HFFc6 (cell line): Measurements from ENCODE around the gene PPP3CA. TPM values are rescaled to one million over a fixed set of nuclear protein-coding genes. Genes with fewer than 3 reads are reported as not detected.
A peak's percentile ranks its signal among the peaks of the same experiment; 100 is the strongest.

Experiments used
- DNase-seq: peaks from one replicate; pipeline ENCODE4 v3.0.0-alpha.2; 2018
- H3K27ac Mint-ChIP-seq: 2 replicates; pipeline ENCODE4 v1.8.0; 2020; ENCODE audit warnings: mild to moderate bottlenecking, mixed read lengths
- H3K27me3 Mint-ChIP-seq: 2 replicates; pipeline ENCODE4 v1.8.0; 2021; ENCODE audit warnings: mild to moderate bottlenecking, moderate library complexity, mixed read lengths; ENCODE audit not compliant: insufficient read depth
- H3K36me3 Mint-ChIP-seq: 2 replicates; pipeline ENCODE4 v1.8.0; 2021; ENCODE audit warnings: low read depth, mixed read lengths
- H3K4me1 Mint-ChIP-seq: 2 replicates; pipeline ENCODE4 v1.8.0; 2020; ENCODE audit warnings: low read depth, mixed read lengths
- H3K4me3 Mint-ChIP-seq: 2 replicates; pipeline ENCODE4 v1.8.0; 2020; ENCODE audit warnings: mild to moderate bottlenecking, moderate library complexity, mixed read lengths
- H3K9me3 Mint-ChIP-seq: 2 replicates; pipeline ENCODE4 v1.8.0; 2020; ENCODE audit warnings: mild to moderate bottlenecking, mixed read lengths
- total RNA-seq, 6 experiments: library from RNA; stranded (reverse); fragmentation: NEBNext Ultra II Directional; extraction: Animal tissue kit (Norgen Biotek cat#: 25700); gene quantifications; 2 replicates in 1 of 6; 3 replicates in 5 of 6; pipeline ENCODE4 v1.2.3, GENCODE V29; 2021
- TF ChIP-seq, protein P1 (sequence below): fragments of 200-600 bp; sonication (generic); IDR thresholded peaks from 2 replicates; pipeline ENCODE4 v1.5.0; 2021; ENCODE audit warnings: antibody characterized with exemption, mild to moderate bottlenecking

The PPP3CA gene
- total RNA-seq, 6 experiments from 2014 or later = 45.9 to 59.6 (median 55.0) TPM

DNA sequence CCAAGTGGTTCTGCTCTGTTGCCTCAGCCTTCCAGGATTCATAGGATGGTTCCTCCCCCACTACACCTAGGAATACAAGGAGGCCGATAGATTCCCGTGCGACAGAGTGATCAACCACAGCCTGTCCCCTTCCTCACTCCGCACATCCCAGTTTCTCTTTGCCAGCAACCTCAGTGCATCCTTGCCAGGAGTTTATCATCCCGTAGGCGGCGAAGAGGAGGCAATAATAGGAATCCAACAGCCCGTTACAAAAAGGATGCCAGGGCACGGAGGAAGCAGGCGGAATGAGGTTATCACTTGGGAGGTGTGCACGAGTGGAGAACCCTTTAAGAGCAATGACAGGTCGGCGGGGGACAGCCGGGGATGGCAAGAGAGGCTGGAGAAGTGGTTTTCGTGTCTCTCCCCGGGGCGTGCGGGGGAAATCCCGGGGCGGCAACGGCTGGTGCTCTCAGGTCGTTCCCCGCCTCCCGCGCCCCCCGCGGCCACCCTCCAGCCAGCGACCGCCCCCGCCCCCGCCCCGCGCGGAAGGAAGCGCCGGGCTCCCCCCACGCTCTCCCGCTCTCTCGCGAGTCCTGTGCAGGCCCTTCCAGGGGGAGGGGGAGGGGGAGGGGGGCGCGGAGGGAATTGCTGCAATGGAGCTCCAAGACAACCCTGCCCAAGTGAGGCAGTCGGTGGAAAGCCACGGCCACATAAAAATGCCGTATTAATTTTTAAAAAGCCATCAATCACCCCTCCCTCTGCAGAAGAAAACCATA, 1.6 kb downstream of the PPP3CA start:
- Mint-ChIP-seq H3K4me3 (peak overlapping the region; percentile 95), H3K9me3 (no peaks in the 10 kb centered on the region), H3K36me3 (no peaks in the 10 kb centered on the region), H3K4me1 (peaks cover 62% of the 10 kb centered on the region), H3K27ac (peak overlapping the region; percentile 89), H3K27me3 (peaks cover 5% of the 10 kb centered on the region)
- TF ChIP-seq, protein P1, sequence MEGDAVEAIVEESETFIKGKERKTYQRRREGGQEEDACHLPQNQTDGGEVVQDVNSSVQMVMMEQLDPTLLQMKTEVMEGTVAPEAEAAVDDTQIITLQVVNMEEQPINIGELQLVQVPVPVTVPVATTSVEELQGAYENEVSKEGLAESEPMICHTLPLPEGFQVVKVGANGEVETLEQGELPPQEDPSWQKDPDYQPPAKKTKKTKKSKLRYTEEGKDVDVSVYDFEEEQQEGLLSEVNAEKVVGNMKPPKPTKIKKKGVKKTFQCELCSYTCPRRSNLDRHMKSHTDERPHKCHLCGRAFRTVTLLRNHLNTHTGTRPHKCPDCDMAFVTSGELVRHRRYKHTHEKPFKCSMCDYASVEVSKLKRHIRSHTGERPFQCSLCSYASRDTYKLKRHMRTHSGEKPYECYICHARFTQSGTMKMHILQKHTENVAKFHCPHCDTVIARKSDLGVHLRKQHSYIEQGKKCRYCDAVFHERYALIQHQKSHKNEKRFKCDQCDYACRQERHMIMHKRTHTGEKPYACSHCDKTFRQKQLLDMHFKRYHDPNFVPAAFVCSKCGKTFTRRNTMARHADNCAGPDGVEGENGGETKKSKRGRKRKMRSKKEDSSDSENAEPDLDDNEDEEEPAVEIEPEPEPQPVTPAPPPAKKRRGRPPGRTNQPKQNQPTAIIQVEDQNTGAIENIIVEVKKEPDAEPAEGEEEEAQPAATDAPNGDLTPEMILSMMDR = 0 out of 2 replicates have a peak, but pooled peaks have one; percentile 5
- DNase-seq = peak; percentile 36

DNA sequence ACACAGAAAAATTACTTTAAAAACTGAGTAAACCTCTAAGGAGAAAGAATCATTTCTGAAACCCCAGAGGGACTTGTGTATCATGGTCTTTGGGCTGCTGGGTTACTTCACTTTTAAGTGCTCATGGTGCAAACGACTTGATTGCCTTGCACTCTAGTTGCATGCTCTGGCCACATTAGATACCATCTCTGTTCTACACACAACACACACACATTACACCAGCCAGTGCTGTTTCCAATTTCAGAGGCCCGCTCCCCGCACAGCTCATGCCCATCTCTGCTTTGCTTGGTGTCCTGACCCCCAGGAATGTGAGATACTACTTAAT, 2.1 kb downstream of the PPP3CA start:
- Mint-ChIP-seq H3K36me3 (no peaks in the 10 kb centered on the region), H3K4me3 (peak overlapping the region; percentile 95), H3K4me1 (peaks cover 67% of the 10 kb centered on the region), H3K27ac (peak overlapping the region; percentile 89), H3K9me3 (no peaks in the 10 kb centered on the region), H3K27me3 (peaks cover 5% of the 10 kb centered on the region)
- TF ChIP-seq, protein P1 = no peak
- peak; percentile 27 for DNase-seq

DNA sequence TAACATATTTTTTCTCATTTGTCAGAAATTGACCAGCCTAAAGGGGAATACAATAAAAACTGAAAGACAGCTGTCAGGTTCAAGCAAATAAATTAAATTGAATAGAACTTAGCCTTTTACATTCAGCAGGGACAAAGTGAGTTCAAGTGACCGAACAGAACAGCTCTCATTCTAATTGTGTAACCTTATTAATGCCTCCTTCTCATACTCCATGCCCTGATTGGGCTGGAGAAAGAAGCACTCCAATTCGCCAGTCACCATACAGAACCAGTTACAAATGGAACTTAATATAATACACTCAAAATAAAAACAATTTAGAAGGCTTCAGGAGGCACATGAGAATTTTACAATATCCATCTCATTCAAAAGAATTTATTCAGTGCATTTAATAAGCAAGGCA, 8.0 kb downstream of the PPP3CA start:
- no peak for DNase-seq
- H3K4me3 Mint-ChIP-seq = no peak overlapping the region
- no peaks in the 10 kb centered on the region for H3K27me3 Mint-ChIP-seq
- H3K4me1 Mint-ChIP-seq = peaks cover 71% of the 10 kb centered on the region
- H3K27ac Mint-ChIP-seq = no peak overlapping the region
- H3K36me3 Mint-ChIP-seq = peaks cover 4% of the 10 kb centered on the region
- TF ChIP-seq, protein P1 = no peak
- no peaks in the 10 kb centered on the region for H3K9me3 Mint-ChIP-seq

DNA sequence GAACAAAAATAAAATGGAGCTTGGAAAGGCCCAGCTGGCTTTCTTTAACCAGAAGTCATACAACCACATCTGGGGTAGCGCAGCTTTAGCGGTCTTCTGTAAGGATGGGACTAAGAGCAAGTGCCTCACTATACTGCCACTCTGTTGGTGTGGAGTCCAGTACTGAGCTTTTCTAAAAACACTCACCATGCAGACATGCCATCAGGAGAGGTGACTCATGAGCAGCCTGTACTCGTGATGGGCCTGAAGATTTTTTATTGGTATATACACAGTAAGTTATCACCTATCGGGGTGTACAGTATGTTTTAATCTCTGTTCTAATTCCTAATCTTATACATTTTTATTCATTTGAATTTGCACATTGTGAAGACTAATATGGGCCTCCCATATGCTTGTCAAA, 9.6 kb downstream of the PPP3CA start:
- DNase-seq = peak; percentile 73

DNA sequence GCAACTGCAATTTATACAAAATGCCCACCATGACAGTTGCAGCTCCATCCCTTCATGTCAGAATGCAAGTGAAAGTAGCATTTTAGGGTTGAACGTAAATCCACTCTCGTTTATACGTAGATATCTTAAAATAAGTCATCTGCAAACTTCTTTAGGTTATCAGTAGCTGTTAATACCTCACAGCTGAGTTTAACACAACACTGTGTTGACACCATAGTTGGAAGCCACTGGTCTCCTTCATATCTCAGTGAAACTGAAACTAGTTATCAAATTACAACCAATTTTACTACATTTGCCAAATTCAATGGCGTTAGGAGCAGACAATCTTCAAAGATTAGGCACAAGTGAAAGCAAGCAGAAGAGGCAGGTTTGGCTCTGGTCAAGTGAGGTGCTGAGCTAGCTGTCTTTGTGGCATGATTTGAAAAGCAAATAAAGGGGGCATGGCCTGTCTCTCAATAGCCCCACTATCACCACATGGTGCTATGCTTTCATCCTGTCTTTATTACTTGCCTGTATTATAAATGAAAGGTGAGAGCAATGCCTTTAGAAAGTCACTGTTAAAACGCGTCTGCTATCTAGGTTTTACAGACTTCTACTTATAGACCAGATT, 12.3 kb downstream of the PPP3CA start:
- peaks cover 4% of the 10 kb centered on the region for H3K36me3 Mint-ChIP-seq
- no peak for DNase-seq
- TF ChIP-seq, protein P1 = no peak

More for the DNA sequence above, 9.6 kb downstream of the PPP3CA start:
- H3K9me3 Mint-ChIP-seq = no peaks in the 10 kb centered on the region
- peaks cover 4% of the 10 kb centered on the region for H3K36me3 Mint-ChIP-seq
- no peaks in the 10 kb centered on the region for H3K27me3 Mint-ChIP-seq
- peak overlapping the region; percentile 67 for H3K27ac Mint-ChIP-seq
- H3K4me1 Mint-ChIP-seq = peaks cover 57% of the 10 kb centered on the region
- TF ChIP-seq, protein P1 = no peak
- H3K4me3 Mint-ChIP-seq = peak overlapping the region; percentile 33; the same call in 1 of the 2 replicates

More for the DNA sequence above, 12.3 kb downstream of the PPP3CA start:
- H3K27me3 Mint-ChIP-seq = no peaks in the 10 kb centered on the region
- no peak overlapping the region for H3K4me3 Mint-ChIP-seq
- no peak overlapping the region for H3K27ac Mint-ChIP-seq
- no peaks in the 10 kb centered on the region for H3K9me3 Mint-ChIP-seq
- peaks cover 50% of the 10 kb centered on the region for H3K4me1 Mint-ChIP-seq
